Chondrocyte (in vitro differentiated cells): ENCODE results near the gene CLEC4G. TPM values are rescaled to one million over a fixed set of nuclear protein-coding genes. Genes with fewer than 3 reads are reported as not detected.
A peak's percentile ranks its signal among the peaks of the same experiment; 100 is the strongest.
"Not testable (repeated sequence)": the region's sequence is repeated elsewhere in the genome, so short reads cannot be mapped to it uniquely, and the experiment has no call there.

Experiments
- DNase-seq: peaks from one replicate; pipeline ENCODE4 v3.0.0; 2021; ENCODE audit warnings: mixed read lengths, low spot score
- H3K27ac Mint-ChIP-seq: one replicate; pipeline ENCODE4 v1.8.0; 2021; ENCODE audit warnings: mild to moderate bottlenecking, moderate library complexity, mixed read lengths; ENCODE audit not compliant: unreplicated experiment
- H3K27me3 Mint-ChIP-seq: 2 replicates; pipeline ENCODE4 v1.8.0; 2021; ENCODE audit warnings: low read depth, mixed read lengths
- H3K36me3 Mint-ChIP-seq: 2 replicates; pipeline ENCODE4 v1.8.0; 2021; ENCODE audit warnings: low read depth, mixed read lengths
- H3K4me1 Mint-ChIP-seq: 2 replicates; pipeline ENCODE4 v1.8.0; 2021; ENCODE audit warnings: low read depth, mild to moderate bottlenecking, mixed read lengths
- H3K4me3 Mint-ChIP-seq: one replicate; pipeline ENCODE4 v1.8.0; 2021; ENCODE audit warnings: mild to moderate bottlenecking, moderate library complexity, mixed read lengths; ENCODE audit not compliant: unreplicated experiment
- H3K9me3 Mint-ChIP-seq: 2 replicates; pipeline ENCODE4 v1.8.0; 2021; ENCODE audit warnings: low read depth, mixed read lengths
- CTCF ChIP-seq: fragments of 200-600 bp; sonication (generic); IDR thresholded peaks from 2 replicates; pipeline ENCODE4 v1.5.0; 2021; ENCODE audit warnings: antibody characterized with exemption, mild to moderate bottlenecking, moderate library complexity
- total RNA-seq: library from RNA; stranded (reverse); gene quantifications from 3 replicates; pipeline ENCODE4 v1.2.1, GENCODE V29; 2021

CLEC4G gene
- total RNA-seq, 1 donor from 2014 or later, result not detected

- no peak for TF ChIP-seq CTCF
- Mint-ChIP-seq H3K27ac (no peak within 1 kb of the TSS), H3K4me3 (no peak within 1 kb of the TSS), H3K9me3 (peaks cover 4% of the 10 kb centered on the region), H3K27me3 (peaks cover 42% of the 10 kb centered on the region), H3K4me1 (no peaks in the 10 kb centered on the region), H3K36me3 (no peaks in the 10 kb centered on the region)
- DNase-seq, result no peak
Observed at GRCh38 chr19:7746903-7747884, 15.3 kb upstream of the CLEC4G start, which contains the start of gene CD209. Gene CD209 (minus strand): TSS chr19:7747534. CDS start chr19:7747511, 23 bp downstream.

- not testable (repeated sequence) for H3K4me3 Mint-ChIP-seq, H3K9me3 Mint-ChIP-seq, H3K27ac Mint-ChIP-seq, H3K4me1 Mint-ChIP-seq, H3K36me3 Mint-ChIP-seq, DNase-seq
- H3K27me3 Mint-ChIP-seq, result peaks cover 46% of the 10 kb centered on the region
Observed at GRCh38 chr19:7746306-7746705, 14.4 kb upstream of the CLEC4G start.

GRCh38 chr19:7744871-7745650 is 13.2 kb upstream of the CLEC4G start:
- Mint-ChIP-seq H3K27me3 (peaks cover 44% of the 10 kb centered on the region), H3K27ac (no peak overlapping the region), H3K36me3 (no peaks in the 10 kb centered on the region), H3K4me1 (no peaks in the 10 kb centered on the region), H3K9me3 (peaks cover 4% of the 10 kb centered on the region), H3K4me3 (no peak overlapping the region)
- DNase-seq, result peak; percentile 68
- no peak for TF ChIP-seq CTCF

GRCh38 chr19:7744199-7744786 is 12.4 kb upstream of the CLEC4G start:
- TF ChIP-seq CTCF, result no peak
- Mint-ChIP-seq H3K27ac (no peak overlapping the region), H3K36me3 (no peaks in the 10 kb centered on the region), H3K27me3 (peaks cover 48% of the 10 kb centered on the region), H3K9me3 (peaks cover 4% of the 10 kb centered on the region), H3K4me1 (no peaks in the 10 kb centered on the region), H3K4me3 (no peak overlapping the region)
- DNase-seq, result peak; percentile 22

- peaks cover 54% of the 10 kb centered on the region for H3K27me3 Mint-ChIP-seq
- H3K27ac Mint-ChIP-seq, result no peak overlapping the region
- H3K36me3 Mint-ChIP-seq, result no peaks in the 10 kb centered on the region
- no peaks in the 10 kb centered on the region for H3K4me1 Mint-ChIP-seq
- peaks cover 4% of the 10 kb centered on the region for H3K9me3 Mint-ChIP-seq
- H3K4me3 Mint-ChIP-seq, result no peak overlapping the region
- peak; percentile 38 for DNase-seq
- no peak for TF ChIP-seq CTCF
Observed at GRCh38 chr19:7743425-7743841, 11.5 kb upstream of the CLEC4G start.
